ENCODE results near the gene TLR7. TPM values are rescaled to one million over a fixed set of nuclear protein-coding genes. Genes with fewer than 3 reads are reported as not detected.

Gene TLR7
- polyA plus RNA-seq, 1 experiment = not detected

GRCh38 chrX:12887141-12887540, 20.3 kb downstream of the TLR7 start:
- ChIA-PET CTCF (no interaction called here), POLR2A (interaction anchor here (0.6 kb wide), 1 partner anchor 73 kb away, joined by 3 read pairs; no protein-coding TSS in a partner anchor)
- Histone ChIP-seq H3K36me3 (ENCODE audit: control insufficient read depth, insufficient read depth, low read length) (no peaks in the 10 kb centered on the region), H3K4me3 (ENCODE audit: low read depth, low read length) (no peak overlapping the region), H3K27me3 (ENCODE audit: control insufficient read depth, insufficient read depth, low read length) (no peaks in the 10 kb centered on the region)
- TF ChIP-seq CTCF (IDR thresholded peaks at IDR 0.05; ENCODE audit: insufficient read depth, low read depth, low read length) = no peak
- DNase-seq (ENCODE audit: low read depth) = no peak

- ChIA-PET CTCF (interaction anchor here (0.6 kb wide), 1 partner anchor 835 kb away, joined by 3 read pairs; no protein-coding TSS in a partner anchor), POLR2A (interaction anchor here (0.6 kb wide), 1 partner anchor 74 kb away, joined by 3 read pairs; no protein-coding TSS in a partner anchor)
- Histone ChIP-seq H3K36me3 (ENCODE audit: control insufficient read depth, insufficient read depth, low read length) (no peaks in the 10 kb centered on the region), H3K27me3 (ENCODE audit: control insufficient read depth, insufficient read depth, low read length) (no peaks in the 10 kb centered on the region), H3K4me3 (ENCODE audit: low read depth, low read length) (no peak overlapping the region)
- no peak for DNase-seq (ENCODE audit: low read depth)
- TF ChIP-seq CTCF (IDR thresholded peaks at IDR 0.05; ENCODE audit: insufficient read depth, low read depth, low read length) = no peak
Observed at GRCh38 chrX:12887767-12888166, 20.9 kb downstream of the TLR7 start.

GRCh38 chrX:12890467-12890866, 23.6 kb downstream of the TLR7 start:
- DNase-seq (ENCODE audit: low read depth) = no peak
- CTCF ChIA-PET = interaction anchor here (1.4 kb wide), 1 partner anchor 76 kb away, joined by 5 read pairs; no protein-coding TSS in a partner anchor
- no peak for TF ChIP-seq CTCF (IDR thresholded peaks at IDR 0.05; ENCODE audit: insufficient read depth, low read depth, low read length)
- POLR2A ChIA-PET = no interaction called here
- Histone ChIP-seq H3K27me3 (ENCODE audit: control insufficient read depth, insufficient read depth, low read length) (no peaks in the 10 kb centered on the region), H3K4me3 (ENCODE audit: low read depth, low read length) (no peak overlapping the region), H3K36me3 (ENCODE audit: control insufficient read depth, insufficient read depth, low read length) (no peaks in the 10 kb centered on the region)

GRCh38 chrX:12891171-12891570, 24.3 kb downstream of the TLR7 start:
- ChIA-PET CTCF (no interaction called here), POLR2A (no interaction called here)

GRCh38 chrX:12891915-12892506, 25.1 kb downstream of the TLR7 start:
- DNase-seq (ENCODE audit: low read depth) = no peak
- H3K36me3 ChIP-seq (ENCODE audit: control insufficient read depth, insufficient read depth, low read length) = no peaks in the 10 kb centered on the region
- ChIA-PET POLR2A (no interaction called here), CTCF (no interaction called here)
- H3K4me3 ChIP-seq (ENCODE audit: low read depth, low read length) = no peak overlapping the region
- no peaks in the 10 kb centered on the region for H3K27me3 ChIP-seq (ENCODE audit: control insufficient read depth, insufficient read depth, low read length)
- no peak for TF ChIP-seq CTCF (IDR thresholded peaks at IDR 0.05; ENCODE audit: insufficient read depth, low read depth, low read length)

More at GRCh38 chrX:12891171-12891570, 24.3 kb downstream of the TLR7 start:
- H3K36me3 ChIP-seq (ENCODE audit: control insufficient read depth, insufficient read depth, low read length) = no peaks in the 10 kb centered on the region
- no peak for DNase-seq (ENCODE audit: low read depth)
- no peaks in the 10 kb centered on the region for H3K27me3 ChIP-seq (ENCODE audit: control insufficient read depth, insufficient read depth, low read length)
- TF ChIP-seq CTCF (IDR thresholded peaks at IDR 0.05; ENCODE audit: insufficient read depth, low read depth, low read length) = no peak
- no peak overlapping the region for H3K4me3 ChIP-seq (ENCODE audit: low read depth, low read length)

Data from BJ (cell line).